Right cardiac atrium (tissue), 5 donors: ENCODE data around the gene TNS3. TPM values are rescaled to one million over a fixed set of nuclear protein-coding genes. Genes with fewer than 3 reads are reported as not detected.

ENCODE experiments used
- ATAC-seq, 2 donors: fragments of 200-7000 bp; cut with Tn5 transposase; one replicate each; pipeline versions ENCODE4 v1.8.0 to v1.9.1; 2020; ENCODE audit warnings: moderate library complexity in 2 of 2, mild to moderate bottlenecking in 1 of 2
- DNase-seq, 3 donors: peaks; one replicate each; pipeline ENCODE4 v3.0.0-alpha.2; 2020
- H3K27ac ChIP-seq: one replicate; pipeline ENCODE4 v1.5.1; 2013; ENCODE audit warnings: mild to moderate bottlenecking, low read length, control low read depth, moderate library complexity
- H3K27me3 ChIP-seq: one replicate; pipeline ENCODE4 v1.6.1; 2013; ENCODE audit not compliant: control insufficient read depth, insufficient read depth
- H3K4me1 ChIP-seq: one replicate; pipeline ENCODE4 v1.6.1; 2013; ENCODE audit warnings: low read length; ENCODE audit not compliant: control insufficient read depth, insufficient read depth
- H3K4me3 ChIP-seq: one replicate; pipeline ENCODE4 v1.5.1; 2013; ENCODE audit warnings: low read length, control low read depth
- H3K9me3 ChIP-seq: one replicate; pipeline ENCODE4 v1.6.1; 2013; ENCODE audit warnings: low read length; ENCODE audit not compliant: control insufficient read depth
- WGBS: extraction: QIAGEN DNeasy Blood & Tissue Kit; methylation state at CpG from one replicate; pipeline ENCODE4 v1.1.7; 2013; 5-methylcytosine and 5-hydroxymethylcytosine counted together
- intact Hi-C, 4 donors: fragments of 100-400 bp; cut with DNase I; formaldehyde crosslinking; loops; one replicate each; pipeline versions ENCODE4 v1.11.0 to v1.14.0; 2022 to 2023
- polyA plus RNA-seq: library from polyadenylated mRNA; stranded (reverse); fragments of 200-250 nt; gene quantifications from one replicate; pipeline ENCODE4 v1.2.3, GENCODE V29; 2013
- total RNA-seq, 4 donors: library from RNA; stranded (reverse); fragmentation: NEBNext Ultra II Directional; extraction: Animal tissue kit (Norgen Biotek cat#: 25700); gene quantifications; one replicate each; pipeline ENCODE4 v1.2.1, GENCODE V29; 2021
- donor health status: healthy with polysubstance abuse.
- donor health status: DM: no; HTN: yes; CAD: no.
- donor health status: DM: no; HTN: no; CAD: no.
- donor health status: DM: no; HTN: yes; CAD: no; lungs with severe emphysema.
- donor health status: DM: yes; HTN: yes; CAD: no.

Gene TNS3
- total and polyA plus RNA-seq, 5 donors = 19.7 to 48.3 (median 40.4) TPM

DNA sequence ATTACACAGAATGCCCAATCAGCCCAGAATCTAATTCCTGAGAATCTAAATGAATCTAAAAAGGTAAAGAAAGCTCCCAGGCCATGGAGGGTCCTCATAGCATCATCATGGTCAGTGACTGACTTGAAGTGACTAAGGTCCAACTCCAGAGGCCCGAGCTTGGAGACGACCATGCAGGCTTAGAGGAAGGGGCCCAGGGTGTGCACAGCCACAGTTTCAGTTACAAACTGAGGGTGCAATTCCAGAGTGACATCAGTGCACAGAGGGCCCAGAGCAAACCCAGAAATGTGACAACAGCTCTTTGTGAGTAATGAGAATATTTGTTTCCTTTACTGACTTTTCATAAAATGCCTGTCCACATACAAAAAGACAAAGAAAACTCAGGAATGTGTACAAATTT is 170.0 kb downstream of the TNS3 start:
- DNase-seq (no peak), ATAC-seq (no peak)
- Histone ChIP-seq H3K4me1 (peaks cover 2% of the 10 kb centered on the region), H3K27ac (no peak overlapping the region), H3K27me3 (no peaks in the 10 kb centered on the region), H3K9me3 (no peaks in the 10 kb centered on the region), H3K4me3 (no peak overlapping the region)
- 92% methylated on average over 2 of the region's 2 CpGs for whole genome bisulfite sequencing
- intact Hi-C loops = no loop called here

DNA sequence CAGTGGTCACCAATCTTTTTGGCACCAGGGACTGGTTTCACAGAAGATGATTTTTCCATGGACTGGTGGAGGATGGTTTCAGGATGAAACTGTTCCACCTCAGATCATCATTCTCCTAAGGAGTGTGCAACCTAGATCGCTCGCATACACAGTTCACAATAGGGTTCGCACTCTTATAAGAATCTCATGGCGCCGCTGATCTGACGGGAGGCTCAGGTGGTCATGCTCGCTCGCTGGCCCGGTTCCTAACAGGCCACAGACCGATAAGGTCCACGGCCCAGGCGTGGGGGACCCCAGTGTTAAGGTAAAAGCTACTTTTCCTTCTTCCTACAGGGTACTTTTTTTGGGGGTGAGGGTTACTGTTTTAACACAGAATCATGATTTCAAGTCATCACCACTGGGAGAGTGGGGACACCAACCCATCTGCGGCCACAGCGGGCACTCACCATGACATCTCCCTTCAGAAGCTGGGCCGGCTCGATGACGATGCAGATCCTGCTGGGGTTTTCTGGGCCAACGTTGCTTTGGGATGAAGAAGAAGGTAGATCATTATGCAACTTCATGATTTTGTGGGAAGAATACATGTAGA is 170.5 kb downstream of the TNS3 start:
- H3K4me1 ChIP-seq = peaks cover 3% of the 10 kb centered on the region
- 96% methylated on average over 18 of the region's 18 CpGs for whole genome bisulfite sequencing
- H3K27me3 ChIP-seq = no peaks in the 10 kb centered on the region
- intact Hi-C loops = no loop called here
- H3K4me3 ChIP-seq = no peak overlapping the region
- no peak for ATAC-seq
- no peaks in the 10 kb centered on the region for H3K9me3 ChIP-seq
- H3K27ac ChIP-seq = no peak overlapping the region
- no peak for DNase-seq

DNA sequence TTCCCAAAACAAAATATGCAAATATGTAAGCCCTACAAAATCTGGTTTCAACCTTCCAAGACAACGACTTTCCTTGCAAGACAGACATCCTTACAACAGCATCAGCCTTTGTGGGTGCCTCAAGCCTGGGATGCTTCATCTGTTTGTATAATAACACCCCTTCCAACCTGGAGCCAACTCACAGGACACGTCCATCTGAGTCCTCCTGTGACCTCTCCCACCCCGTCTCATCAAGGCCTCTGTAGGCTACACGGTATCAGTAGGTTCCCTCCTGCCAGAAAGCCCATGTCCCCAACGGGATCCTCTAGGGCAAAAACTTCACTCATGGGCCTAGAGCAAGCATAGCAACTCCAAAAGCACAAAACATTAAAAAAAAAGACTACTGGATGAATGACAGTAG is 173.2 kb downstream of the TNS3 start:
- H3K9me3 ChIP-seq = no peaks in the 10 kb centered on the region
- WGBS = 68% methylated on average over 5 of the region's 5 CpGs
- no peaks in the 10 kb centered on the region for H3K27me3 ChIP-seq
- intact Hi-C loops = no loop called here
- no peak for ATAC-seq
- H3K4me1 ChIP-seq = peaks cover 10% of the 10 kb centered on the region
- no peak for DNase-seq
- H3K27ac ChIP-seq = no peak overlapping the region
- H3K4me3 ChIP-seq = no peak overlapping the region

DNA sequence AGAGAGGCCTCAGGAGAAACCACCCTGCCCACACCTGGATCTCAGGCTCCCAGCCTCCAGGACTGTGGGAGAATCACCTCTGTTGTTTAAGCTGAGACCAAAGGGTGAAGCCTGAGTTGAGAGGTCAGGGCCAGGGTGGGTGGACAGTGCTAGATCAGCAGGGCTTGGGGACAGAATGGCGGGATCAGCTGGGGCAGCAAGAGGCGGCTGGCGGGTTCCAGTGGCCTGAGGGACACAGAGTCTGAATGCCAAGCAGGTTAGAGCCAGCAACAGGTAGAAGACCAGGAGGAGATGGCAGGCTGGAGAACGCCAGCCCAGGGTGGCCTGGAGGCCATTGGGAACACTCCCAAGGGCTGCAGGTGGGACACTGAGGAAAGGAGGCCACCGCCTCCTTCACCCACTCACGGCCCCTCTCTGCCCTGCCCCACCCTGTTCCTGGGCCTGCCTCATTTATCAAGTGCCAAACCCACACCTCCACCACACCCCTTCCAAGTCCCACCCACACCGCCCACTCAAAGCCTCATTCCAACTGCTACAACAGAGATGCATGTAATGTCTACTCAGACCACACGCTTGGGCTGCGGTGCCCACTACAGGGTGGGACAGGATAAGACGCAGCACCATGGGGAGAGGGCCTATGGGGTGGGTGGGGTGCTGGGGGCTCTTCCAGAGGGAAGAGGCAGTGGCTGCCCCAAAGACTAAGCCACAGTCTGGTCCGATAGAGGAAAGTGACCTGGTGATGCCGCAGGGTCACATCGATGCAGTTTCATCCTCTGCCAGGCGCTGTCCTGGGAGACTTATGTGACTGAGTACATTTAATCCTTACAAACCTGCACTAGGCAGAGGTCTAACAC is 173.9 kb downstream of the TNS3 start:
- intact Hi-C loops = no loop called here
- Histone ChIP-seq H3K9me3 (no peaks in the 10 kb centered on the region), H3K27ac (no peak overlapping the region), H3K4me1 (peaks cover 10% of the 10 kb centered on the region), H3K27me3 (no peaks in the 10 kb centered on the region), H3K4me3 (no peak overlapping the region)
- ATAC-seq (no peak), DNase-seq (no peak)
- WGBS = 95% methylated on average over 14 of the region's 14 CpGs

DNA sequence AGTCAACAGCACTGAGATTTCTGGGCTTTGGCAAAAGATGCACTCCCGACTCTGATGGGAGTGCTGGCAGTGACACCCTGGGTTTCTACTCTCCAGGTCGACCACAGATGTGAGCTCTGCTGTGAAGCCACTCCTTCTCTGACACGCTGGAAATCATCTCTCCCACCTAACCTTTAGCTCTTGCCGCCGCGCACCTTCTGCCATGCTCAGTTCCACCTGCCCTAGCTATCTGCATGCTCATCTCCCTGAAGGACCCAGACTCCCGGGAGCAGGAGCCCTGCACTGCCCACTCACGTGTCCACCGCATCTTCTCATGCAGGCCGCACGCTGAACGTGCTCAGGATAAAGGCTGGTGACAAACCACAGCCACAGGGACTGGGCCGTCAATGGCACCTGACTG is 174.8 kb downstream of the TNS3 start:
- Histone ChIP-seq H3K4me3 (no peak overlapping the region), H3K4me1 (peaks cover 10% of the 10 kb centered on the region), H3K9me3 (no peaks in the 10 kb centered on the region), H3K27ac (no peak overlapping the region), H3K27me3 (no peaks in the 10 kb centered on the region)
- intact Hi-C loops = no loop called here
- no peak for DNase-seq
- WGBS = 87% methylated on average over 13 of the region's 13 CpGs
- no peak for ATAC-seq

DNA sequence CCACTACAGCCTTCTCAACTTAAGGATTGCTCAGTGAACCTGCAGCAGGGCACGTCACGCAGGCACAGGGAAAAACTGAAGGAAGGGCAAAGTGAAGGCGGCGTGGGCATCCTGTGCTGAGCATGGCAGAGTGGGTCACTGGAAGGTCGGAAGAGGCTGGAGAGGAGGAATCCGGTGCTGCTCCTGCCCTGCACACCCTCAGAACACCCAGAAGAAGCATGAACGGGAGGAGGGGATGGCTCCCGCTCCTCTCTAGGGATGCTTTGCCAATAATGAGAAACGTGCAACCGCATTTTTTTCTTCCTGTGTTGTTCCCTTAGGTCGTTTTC is 175.1 kb downstream of the TNS3 start:
- no peak overlapping the region for H3K27ac ChIP-seq
- 63% methylated on average over 11 of the region's 11 CpGs for WGBS
- H3K9me3 ChIP-seq = no peaks in the 10 kb centered on the region
- H3K4me1 ChIP-seq = peaks cover 10% of the 10 kb centered on the region
- no peaks in the 10 kb centered on the region for H3K27me3 ChIP-seq
- no peak overlapping the region for H3K4me3 ChIP-seq
- intact Hi-C loops = no loop called here
- ATAC-seq (peak in 1 of 2 donors; percentile 12), DNase-seq (no peak)

DNA sequence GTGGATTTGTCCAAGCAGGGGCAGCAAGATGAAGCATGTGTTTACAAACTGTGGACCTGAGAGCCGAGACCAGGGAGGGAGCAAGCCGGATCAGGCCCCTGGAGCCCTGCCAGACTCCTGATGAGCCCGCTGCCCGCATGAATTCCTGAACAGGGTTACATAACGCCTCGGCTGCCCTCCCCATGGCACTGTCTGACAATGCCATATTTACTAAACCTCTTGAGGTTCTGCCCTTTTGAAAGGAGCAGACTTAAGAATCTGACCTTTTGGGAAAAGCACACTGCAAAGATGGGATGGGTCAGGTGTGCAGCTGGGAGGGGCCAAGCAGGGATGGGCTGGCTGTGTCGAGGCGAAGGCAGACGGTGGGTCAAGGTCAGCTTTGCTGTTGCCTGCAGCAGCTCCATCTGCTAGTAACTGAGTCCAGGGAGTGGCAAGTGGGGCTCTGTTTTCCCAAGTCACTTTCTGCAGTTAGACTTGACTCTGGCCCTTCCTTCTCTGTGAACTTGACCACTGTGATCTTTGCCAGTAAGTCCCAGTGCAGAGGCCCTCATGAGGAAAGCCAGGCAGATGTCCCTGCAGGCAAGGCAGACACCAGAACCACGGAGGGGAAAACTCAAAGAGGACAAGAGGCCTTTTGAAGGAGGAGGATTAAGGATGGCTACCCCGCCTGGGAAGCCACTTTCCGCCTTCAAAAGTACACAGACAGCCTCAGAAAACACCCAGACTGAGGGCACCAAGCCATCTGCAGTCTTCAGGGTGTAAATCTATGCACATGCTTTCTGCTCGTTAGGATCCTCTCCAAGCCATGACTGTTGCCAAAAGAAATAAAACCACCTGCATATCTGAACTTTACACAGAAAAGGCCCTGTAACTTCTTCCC is 175.8 kb downstream of the TNS3 start:
- peak; percentile 56 to 78 for ATAC-seq
- Histone ChIP-seq H3K4me1 (peaks cover 10% of the 10 kb centered on the region), H3K4me3 (no peak overlapping the region), H3K27me3 (no peaks in the 10 kb centered on the region), H3K9me3 (no peaks in the 10 kb centered on the region), H3K27ac (peak overlapping the region; percentile 35)
- intact Hi-C loops = no loop called here
- 41% methylated on average over 13 of the region's 13 CpGs for WGBS
- DNase-seq = peak; percentile 47 to 90 (median 88)

DNA sequence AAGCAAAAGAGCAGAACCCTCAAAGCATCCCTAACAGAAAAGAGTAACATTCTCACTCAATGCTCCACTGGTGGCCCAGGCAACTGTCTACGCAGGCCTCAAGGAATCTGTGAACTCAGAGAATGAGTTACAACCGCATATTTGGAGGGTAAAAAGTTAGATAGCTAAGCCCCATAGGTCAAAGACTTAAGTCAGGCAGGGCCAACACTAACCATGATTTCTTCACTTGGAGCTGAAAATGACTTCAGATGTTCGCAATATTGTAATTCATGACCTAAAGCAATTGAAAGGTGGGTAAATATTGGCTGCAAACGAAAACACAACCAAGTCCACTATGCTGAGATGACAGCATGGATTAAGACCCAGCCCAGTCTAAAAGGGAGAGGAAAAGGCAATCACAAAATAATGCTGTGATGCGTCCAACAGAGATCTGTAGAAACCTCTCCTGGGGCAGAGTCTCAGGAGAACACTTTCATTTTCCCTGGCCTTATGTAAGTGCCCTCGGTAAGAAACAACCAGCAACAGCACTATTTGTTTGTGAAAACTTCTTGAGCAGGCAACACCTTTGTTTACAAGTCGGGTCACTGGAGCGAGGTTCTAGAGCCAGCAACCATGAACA is 176.5 kb downstream of the TNS3 start:
- H3K4me3 ChIP-seq = no peak overlapping the region
- ATAC-seq = peak in 1 of 2 donors; percentile 16

DNA sequence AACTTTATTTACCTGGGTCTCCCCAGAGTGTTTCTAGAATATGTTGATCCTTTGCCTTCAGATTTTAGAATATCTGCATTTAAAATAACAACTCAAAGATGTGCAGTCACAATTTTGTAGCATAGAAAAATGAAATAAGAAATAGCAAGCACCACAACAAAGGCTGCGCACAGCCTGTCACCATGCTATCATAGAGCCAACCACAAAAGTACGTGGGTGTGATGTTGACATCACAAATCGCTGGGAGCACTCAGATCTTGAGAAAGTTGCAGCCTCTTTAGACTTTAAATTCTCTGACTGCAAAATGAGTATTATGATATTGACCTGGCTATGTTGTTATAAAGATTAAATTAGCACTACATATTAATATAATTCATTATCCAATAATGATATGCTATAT is 177.9 kb downstream of the TNS3 start:
- H3K4me1 ChIP-seq = peaks cover 10% of the 10 kb centered on the region
- H3K9me3 ChIP-seq = no peaks in the 10 kb centered on the region
- H3K4me3 ChIP-seq = no peak overlapping the region
- H3K27ac ChIP-seq = no peak overlapping the region
- intact Hi-C loops = no loop called here
- 93% methylated on average over 3 of the region's 3 CpGs for WGBS
- no peaks in the 10 kb centered on the region for H3K27me3 ChIP-seq
- ATAC-seq (no peak), DNase-seq (no peak)

More for the DNA sequence above, 176.5 kb downstream of the TNS3 start:
- H3K27me3 ChIP-seq = no peaks in the 10 kb centered on the region
- H3K27ac ChIP-seq = peak overlapping the region; percentile 23
- WGBS = 69% methylated on average over 8 of the region's 8 CpGs
- peaks cover 10% of the 10 kb centered on the region for H3K4me1 ChIP-seq
- intact Hi-C loops = no loop called here
- H3K9me3 ChIP-seq = no peaks in the 10 kb centered on the region
- no peak for DNase-seq

DNA sequence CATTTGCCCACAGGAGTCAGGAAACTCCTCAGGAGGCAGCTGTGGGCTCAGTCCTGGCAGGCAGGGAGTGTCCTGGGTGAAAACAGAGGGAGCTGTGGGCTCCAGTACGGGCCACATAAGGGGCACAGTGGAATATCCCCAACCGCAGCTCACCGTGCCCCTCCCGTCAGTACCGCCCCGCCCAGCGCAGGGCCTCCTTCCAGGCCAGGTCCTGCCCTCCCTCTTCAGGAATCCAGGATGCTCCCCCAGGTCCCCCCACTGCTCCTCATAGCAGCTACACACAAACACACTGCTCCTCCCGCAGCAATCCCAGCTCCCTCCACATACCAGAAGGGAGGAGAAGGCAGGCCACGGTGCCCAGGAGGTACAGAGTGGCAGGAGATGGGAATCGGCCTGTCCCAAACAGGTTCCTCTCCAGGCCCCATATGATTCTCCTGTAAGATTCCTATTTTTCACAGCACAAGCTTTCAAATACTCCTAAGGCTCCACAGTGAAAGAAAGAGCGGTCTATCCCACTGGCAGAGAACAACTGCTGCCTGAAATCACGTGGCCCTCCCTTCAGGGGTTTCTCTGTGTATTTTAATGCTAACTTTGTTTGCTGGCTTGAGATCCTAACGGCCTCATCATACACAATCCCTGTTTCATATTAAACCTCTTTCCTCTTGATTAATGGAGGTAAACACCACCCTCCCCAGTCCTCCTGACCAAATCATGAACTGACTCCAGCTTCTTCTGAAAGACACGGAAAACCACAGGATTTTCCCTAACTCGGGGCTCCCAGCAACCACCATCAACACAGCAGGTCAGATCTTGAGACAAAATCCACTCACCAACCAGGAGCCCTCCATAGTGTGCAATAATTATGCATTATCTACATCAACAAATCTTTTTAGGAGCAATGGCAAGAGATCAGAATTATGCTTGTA is 178.7 kb downstream of the TNS3 start:
- intact Hi-C loops = no loop called here
- DNase-seq (no peak), ATAC-seq (peak in 1 of 2 donors; percentile 18)
- no peak overlapping the region for H3K4me3 ChIP-seq
- H3K27me3 ChIP-seq = no peaks in the 10 kb centered on the region
- peaks cover 10% of the 10 kb centered on the region for H3K4me1 ChIP-seq
- H3K27ac ChIP-seq = no peak overlapping the region
- WGBS = 93% methylated on average over 15 of the region's 15 CpGs
- no peaks in the 10 kb centered on the region for H3K9me3 ChIP-seq
